Tibial nerve (tissue), 4 donors: ENCODE data around the gene SCUBE3. TPM values are rescaled to one million over a fixed set of nuclear protein-coding genes. Genes with fewer than 3 reads are reported as not detected.

Source experiments
- DNase-seq, 2 donors: peaks; one replicate each; pipeline ENCODE4 v3.0.0-alpha.2; 2019; ENCODE audit warnings: low spot score in 2 of 2
- H3K27ac ChIP-seq, 4 donors: fragments of 200-600 bp; sonication (generic) in 3 of 4; one replicate each; pipeline ENCODE4 v1.5.1; 2017 to 2019; ENCODE audit warnings: mild to moderate bottlenecking in 1 of 4
- H3K27me3 ChIP-seq, 2 donors: fragments of 200-600 bp; sonication (generic) in 1 of 2; one replicate each; pipeline versions ENCODE4 v1.5.1 to v1.6.0; 2017 to 2019
- H3K36me3 ChIP-seq, 3 donors: fragments of 200-600 bp; sonication (generic); one replicate each; pipeline ENCODE4 v1.5.1; 2018 to 2019
- H3K4me1 ChIP-seq, 4 donors: fragments of 200-600 bp; sonication (generic) in 3 of 4; one replicate each; pipeline ENCODE4 v1.5.1; 2017 to 2019
- H3K4me3 ChIP-seq, 4 donors: fragments of 200-600 bp; sonication (generic) in 3 of 4; one replicate each; pipeline ENCODE4 v1.5.1; 2017 to 2019; ENCODE audit warnings: mild to moderate bottlenecking in 1 of 4, moderate library complexity in 1 of 4
- H3K9me3 ChIP-seq, 4 donors: fragments of 200-600 bp; sonication (generic) in 3 of 4; one replicate each; pipeline ENCODE4 v1.5.1; 2017 to 2019
- EP300 ChIP-seq, 2 donors: sonication (generic); formaldehyde crosslinking; IDR thresholded peaks; one replicate each; pipeline ENCODE4 v1.6.1; 2017; ENCODE audit warnings: antibody characterized with exemption in 2 of 2, mild to moderate bottlenecking in 1 of 2
- POLR2A ChIP-seq, 2 donors: fragments of 450-650 bp; IDR thresholded peaks; one replicate each; pipeline ENCODE4 v1.6.1; 2017; ENCODE audit warnings: antibody characterized with exemption in 2 of 2, mild to moderate bottlenecking in 2 of 2, moderate library complexity in 2 of 2
- WGBS, 2 donors: methylation state at CpG; one replicate each; pipeline ENCODE4 v1.1.5; 2018; 5-methylcytosine and 5-hydroxymethylcytosine counted together
- total RNA-seq, 4 donors: library from RNA; depleted of rRNA; stranded (reverse); fragments of >200 nt; gene quantifications; one replicate each; pipeline ENCODE4 v1.1.0, GENCODE V29; 2016
- TF ChIP-seq, protein P1 (sequence below), 5 experiments: fragments of 200-600 bp in 3 of 5; fragments of 450-650 bp in 2 of 5; sonication (generic) in 3 of 5; IDR thresholded peaks; one replicate each; pipeline ENCODE4 v1.5.1; 2016 to 2019; ENCODE audit warnings: antibody characterized with exemption in 5 of 5, mild to moderate bottlenecking in 3 of 5, moderate library complexity in 2 of 5

SCUBE3 gene
- total RNA-seq, 4 donors from 2014 or later: 0.30 to 1.3 (median 0.50) TPM

DNA sequence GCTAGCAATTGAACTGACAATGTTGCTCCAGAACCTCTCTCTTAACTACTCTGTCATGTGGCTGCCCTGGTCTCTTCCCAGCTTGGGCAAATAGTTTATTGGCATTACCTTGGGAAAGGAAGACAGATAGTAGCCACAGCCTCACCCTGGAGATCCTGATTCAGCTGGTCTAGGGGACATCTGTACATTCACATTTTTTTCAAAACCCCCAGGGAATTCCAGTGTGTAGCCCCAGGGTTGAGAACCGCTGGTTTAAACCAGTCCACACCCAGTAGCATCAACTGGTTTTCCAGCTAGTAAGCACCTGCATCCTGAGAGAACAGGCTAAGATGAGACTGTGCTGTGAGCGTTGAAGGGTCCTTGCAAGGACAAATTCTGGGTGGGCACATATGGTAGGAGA lies 9.6 kb downstream of the SCUBE3 start:
- 90 to 93% methylated on average over 2 of the region's 2 CpGs for WGBS, 2 donors
- H3K4me1 ChIP-seq: no peaks in the 10 kb centered on the region
- peaks cover 0 to 3% (median 0%) of the 10 kb centered on the region in 3 donors for H3K36me3 ChIP-seq
- no peak for DNase-seq
- TF ChIP-seq POLR2A (IDR thresholded peaks at IDR 0.05): no peak
- TF ChIP-seq, protein P1, sequence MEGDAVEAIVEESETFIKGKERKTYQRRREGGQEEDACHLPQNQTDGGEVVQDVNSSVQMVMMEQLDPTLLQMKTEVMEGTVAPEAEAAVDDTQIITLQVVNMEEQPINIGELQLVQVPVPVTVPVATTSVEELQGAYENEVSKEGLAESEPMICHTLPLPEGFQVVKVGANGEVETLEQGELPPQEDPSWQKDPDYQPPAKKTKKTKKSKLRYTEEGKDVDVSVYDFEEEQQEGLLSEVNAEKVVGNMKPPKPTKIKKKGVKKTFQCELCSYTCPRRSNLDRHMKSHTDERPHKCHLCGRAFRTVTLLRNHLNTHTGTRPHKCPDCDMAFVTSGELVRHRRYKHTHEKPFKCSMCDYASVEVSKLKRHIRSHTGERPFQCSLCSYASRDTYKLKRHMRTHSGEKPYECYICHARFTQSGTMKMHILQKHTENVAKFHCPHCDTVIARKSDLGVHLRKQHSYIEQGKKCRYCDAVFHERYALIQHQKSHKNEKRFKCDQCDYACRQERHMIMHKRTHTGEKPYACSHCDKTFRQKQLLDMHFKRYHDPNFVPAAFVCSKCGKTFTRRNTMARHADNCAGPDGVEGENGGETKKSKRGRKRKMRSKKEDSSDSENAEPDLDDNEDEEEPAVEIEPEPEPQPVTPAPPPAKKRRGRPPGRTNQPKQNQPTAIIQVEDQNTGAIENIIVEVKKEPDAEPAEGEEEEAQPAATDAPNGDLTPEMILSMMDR (IDR thresholded peaks at IDR 0.05): no peak
- no peak for TF ChIP-seq EP300 (IDR thresholded peaks at IDR 0.05)
- H3K27ac ChIP-seq: no peak overlapping the region
- no peaks in the 10 kb centered on the region for H3K27me3 ChIP-seq
- H3K4me3 ChIP-seq: no peak overlapping the region
- no peaks in the 10 kb centered on the region for H3K9me3 ChIP-seq

DNA sequence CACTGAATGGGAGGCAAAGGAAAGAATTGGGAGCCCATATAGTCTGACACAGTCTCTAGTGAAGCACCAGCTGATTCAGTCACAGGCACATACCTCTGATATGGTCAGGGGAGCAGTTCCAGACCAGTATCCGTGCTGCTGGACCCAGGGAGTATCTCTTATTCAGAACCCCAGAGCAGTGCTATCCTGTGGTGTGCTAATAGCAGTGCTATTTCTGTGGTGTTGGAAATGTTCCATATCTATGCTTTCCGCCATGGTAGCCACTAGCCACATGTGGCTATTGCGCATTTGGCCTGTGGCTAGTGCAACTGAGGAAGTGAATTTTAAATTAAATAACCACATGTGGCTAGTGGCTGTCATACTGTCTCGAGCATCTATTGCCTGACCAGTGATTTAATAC lies 11.0 kb downstream of the SCUBE3 start:
- Histone ChIP-seq H3K27me3 (no peaks in the 10 kb centered on the region), H3K27ac (no peak overlapping the region)
- WGBS, 2 donors: 80 to 87% methylated on average over 4 of the region's 4 CpGs

DNA sequence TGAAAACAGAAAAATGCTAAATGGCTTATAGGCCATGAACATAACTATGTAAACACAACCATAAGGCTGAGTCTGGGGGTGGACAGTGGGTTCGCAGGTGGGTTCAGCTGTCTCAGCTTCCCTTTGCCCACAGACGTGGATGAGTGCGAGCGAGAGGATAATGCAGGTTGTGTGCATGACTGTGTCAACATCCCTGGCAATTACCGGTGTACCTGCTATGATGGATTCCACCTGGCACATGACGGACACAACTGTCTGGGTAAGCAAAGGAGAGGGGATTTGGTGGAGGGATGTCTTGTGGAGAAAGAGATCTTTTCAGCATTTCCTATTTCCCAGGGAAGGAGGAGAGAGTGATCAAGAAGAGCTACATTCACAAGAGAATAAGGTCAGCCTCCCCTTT lies 14.7 kb downstream of the SCUBE3 start:
- Histone ChIP-seq H3K9me3 (no peaks in the 10 kb centered on the region), H3K27ac (no peak overlapping the region), H3K36me3 (peaks cover 0 to 11% (median 0%) of the 10 kb centered on the region in 3 donors), H3K4me3 (no peak overlapping the region), H3K27me3 (no peaks in the 10 kb centered on the region), H3K4me1 (peaks cover 0 to 9% (median 0%) of the 10 kb centered on the region in 4 donors)
- WGBS, 2 donors: 91 to 92% methylated on average over 6 of the region's 6 CpGs
- DNase-seq: no peak
- no peak for TF ChIP-seq POLR2A (IDR thresholded peaks at IDR 0.05)
- no peak for TF ChIP-seq EP300 (IDR thresholded peaks at IDR 0.05)
- TF ChIP-seq, protein P1 (IDR thresholded peaks at IDR 0.05): no peak

More for the DNA sequence above, 11.0 kb downstream of the SCUBE3 start:
- Histone ChIP-seq H3K36me3 (peaks cover 0 to 3% (median 0%) of the 10 kb centered on the region in 3 donors), H3K4me1 (no peaks in the 10 kb centered on the region), H3K9me3 (no peaks in the 10 kb centered on the region), H3K4me3 (no peak overlapping the region)
- TF ChIP-seq EP300 (IDR thresholded peaks at IDR 0.05) (no peak), POLR2A (IDR thresholded peaks at IDR 0.05) (no peak)
- TF ChIP-seq, protein P1 (IDR thresholded peaks at IDR 0.05): no peak
- no peak for DNase-seq

DNA sequence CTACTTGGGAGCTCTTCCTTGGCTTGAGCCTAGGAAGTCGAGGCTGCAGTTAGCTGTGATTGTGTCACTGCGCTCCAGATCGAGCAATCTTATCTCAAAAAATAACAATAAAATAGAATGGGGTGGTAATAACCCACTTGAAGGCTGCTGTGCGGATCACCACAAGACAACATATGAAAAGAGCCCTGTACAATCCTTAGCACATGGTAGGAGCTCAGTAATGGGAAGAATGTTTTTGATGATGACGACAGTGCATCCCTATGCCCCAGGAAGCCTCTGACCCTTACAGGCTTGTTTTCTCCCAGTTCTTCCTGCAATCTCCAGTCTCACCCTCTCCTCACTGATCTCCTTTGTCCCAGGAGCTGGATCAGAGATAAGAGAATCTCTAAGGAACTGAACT lies 15.5 kb downstream of the SCUBE3 start:
- H3K27ac ChIP-seq: no peak overlapping the region
- H3K4me1 ChIP-seq: peaks cover 0 to 9% (median 0%) of the 10 kb centered on the region in 4 donors
- no peaks in the 10 kb centered on the region for H3K27me3 ChIP-seq
- H3K4me3 ChIP-seq: no peak overlapping the region
- peaks cover 0 to 14% (median 0%) of the 10 kb centered on the region in 3 donors for H3K36me3 ChIP-seq
- whole genome bisulfite sequencing, 2 donors: 91 to 92% methylated on average over 5 of the region's 5 CpGs
- DNase-seq: no peak
- TF ChIP-seq POLR2A (IDR thresholded peaks at IDR 0.05) (no peak), EP300 (IDR thresholded peaks at IDR 0.05) (no peak)
- TF ChIP-seq, protein P1 (IDR thresholded peaks at IDR 0.05): no peak
- H3K9me3 ChIP-seq: no peaks in the 10 kb centered on the region

DNA sequence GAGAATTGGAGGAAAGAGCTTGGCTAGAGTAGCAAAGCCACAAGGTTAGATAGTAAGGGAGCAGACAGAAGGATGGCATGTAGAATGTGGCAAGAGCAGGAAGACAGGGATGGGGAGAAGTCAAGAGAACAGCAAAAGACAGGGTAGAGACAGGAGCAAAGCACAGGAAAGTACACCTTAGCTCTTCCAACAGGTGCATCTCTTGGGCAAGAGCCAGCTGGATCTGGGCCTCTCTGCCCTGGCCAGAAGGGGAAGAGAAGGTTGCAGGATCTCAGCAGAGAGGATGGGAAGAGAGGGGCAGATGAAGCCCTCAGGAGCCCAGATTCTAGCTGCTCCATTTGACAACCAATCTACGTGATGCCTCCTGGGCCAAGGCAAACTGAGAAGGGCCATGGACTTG lies 16.7 kb downstream of the SCUBE3 start:
- Histone ChIP-seq H3K27me3 (no peaks in the 10 kb centered on the region), H3K27ac (no peak overlapping the region), H3K4me3 (no peak overlapping the region), H3K9me3 (peaks cover 0 to 2% (median 0%) of the 10 kb centered on the region in 4 donors), H3K36me3 (peaks cover 0 to 24% (median 0%) of the 10 kb centered on the region in 3 donors), H3K4me1 (peaks cover 0 to 9% (median 0%) of the 10 kb centered on the region in 4 donors)
- no peak for TF ChIP-seq POLR2A (IDR thresholded peaks at IDR 0.05)
- TF ChIP-seq EP300 (IDR thresholded peaks at IDR 0.05): no peak
- TF ChIP-seq, protein P1 (IDR thresholded peaks at IDR 0.05): no peak
- DNase-seq: no peak
- WGBS, 2 donors: 83 to 94% methylated on average over 1 of the region's 1 CpG
